GM18520 (cell line): ENCODE results near the gene SAYSD1.

Source experiments
- ATAC-seq: cut with Tn5 transposase; IDR thresholded peaks from one replicate; pipeline ENCODE4 v1.9.1; 2021; ENCODE audit not compliant: unreplicated experiment

Gene SAYSD1

GRCh38 chr6:39079197-39080125 lies 35.5 kb downstream of the SAYSD1 start:
- ATAC-seq: no peak

- no peak for ATAC-seq
Observed at GRCh38 chr6:39078695-39079094, 36.3 kb downstream of the SAYSD1 start.

- ATAC-seq: no peak
Observed at GRCh38 chr6:39077882-39078594, 36.9 kb downstream of the SAYSD1 start.

- ATAC-seq: no peak
Observed at GRCh38 chr6:39076623-39077535, 38.1 kb downstream of the SAYSD1 start.

- ATAC-seq: no peak
Observed at GRCh38 chr6:39075807-39076622, 39.0 kb downstream of the SAYSD1 start.

- no peak for ATAC-seq
Observed at GRCh38 chr6:39075010-39075686, 39.8 kb downstream of the SAYSD1 start.

GRCh38 chr6:39074486-39074885 lies 40.5 kb downstream of the SAYSD1 start:
- no peak for ATAC-seq

GRCh38 chr6:39073471-39074355 lies 41.3 kb downstream of the SAYSD1 start:
- ATAC-seq: no peak

- ATAC-seq: no peak
Observed at GRCh38 chr6:39072830-39073229, 42.2 kb downstream of the SAYSD1 start.

- no peak for ATAC-seq
Observed at GRCh38 chr6:39068391-39068790, 46.6 kb downstream of the SAYSD1 start.

GRCh38 chr6:39065561-39065960 lies 49.4 kb downstream of the SAYSD1 start:
- ATAC-seq: no peak

- ATAC-seq: no peak
Observed at GRCh38 chr6:39063526-39063925, 51.5 kb downstream of the SAYSD1 start.

GRCh38 chr6:39062014-39062740 lies 52.8 kb downstream of the SAYSD1 start:
- ATAC-seq: no peak

- ATAC-seq: no peak
Observed at GRCh38 chr6:39061588-39061987, 53.4 kb downstream of the SAYSD1 start.

- ATAC-seq: no peak
Observed at GRCh38 chr6:39061182-39061581, 53.8 kb downstream of the SAYSD1 start.

- ATAC-seq: no peak
Observed at GRCh38 chr6:39060467-39061160, 54.4 kb downstream of the SAYSD1 start.

GRCh38 chr6:39059496-39060310 lies 55.3 kb downstream of the SAYSD1 start:
- no peak for ATAC-seq
